Fibroblast of lung (primary cell): ENCODE data around the gene ATAT1. TPM values are rescaled to one million over a fixed set of nuclear protein-coding genes. Genes with fewer than 3 reads are reported as not detected.
"Not testable (repeated sequence)": the region's sequence is repeated elsewhere in the genome, so short reads cannot be mapped to it uniquely, and the experiment has no call there.

Source experiments
- DNase-seq, 2 donors: peaks; one replicate each; pipeline versions ENCODE4 v3.0.0 to v3.0.0-alpha.2; 2010; ENCODE audit warnings: low read depth in 2 of 2
- H2AFZ ChIP-seq: 2 replicates; pipeline ENCODE4 v1.5.1; 2012; ENCODE audit warnings: low read length, control low read depth, inconsistent platforms
- H3K27ac ChIP-seq: 2 replicates; pipeline ENCODE4 v1.5.1; 2011; ENCODE audit warnings: low read length, control low read depth; ENCODE audit not compliant: insufficient read depth
- H3K27me3 ChIP-seq: 2 replicates; pipeline ENCODE4 v1.5.1; 2011; ENCODE audit warnings: mild to moderate bottlenecking, low read length; ENCODE audit not compliant: control insufficient read depth, insufficient read depth
- H3K36me3 ChIP-seq: 2 replicates; pipeline ENCODE4 v1.5.1; 2011; ENCODE audit warnings: low read length; ENCODE audit not compliant: control insufficient read depth, insufficient read depth
- H3K4me1 ChIP-seq: 2 replicates; pipeline ENCODE4 v1.5.1; 2011; ENCODE audit warnings: low read length; ENCODE audit not compliant: control insufficient read depth, insufficient read depth; ENCODE audit errors: extremely low read depth
- H3K4me2 ChIP-seq: 2 replicates; pipeline ENCODE4 v1.5.1; 2011; ENCODE audit warnings: low read length, control low read depth; ENCODE audit not compliant: insufficient read depth; ENCODE audit errors: extremely low read depth
- H3K4me3 ChIP-seq, 4 experiments: fragments of 200-600 bp in 1 of 4; sonication (generic) in 1 of 4; replicated peaks in 1 of 4; 2 replicates each; pipeline ENCODE4 v1.5.1; 2011 to 2016; ENCODE audit warnings: low read length in 4 of 4, low read depth in 3 of 4, mild to moderate bottlenecking in 3 of 4, control low read depth in 2 of 4, inconsistent platforms in 1 of 4, mixed read lengths in 1 of 4; ENCODE audit not compliant: insufficient read depth in 1 of 4; ENCODE audit errors: control extremely low read depth in 1 of 4
- H3K79me2 ChIP-seq: 2 replicates; pipeline ENCODE4 v1.5.1; 2012; ENCODE audit warnings: mild to moderate bottlenecking, low read length, inconsistent platforms; ENCODE audit not compliant: control insufficient read depth, insufficient read depth
- H3K9ac ChIP-seq: 2 replicates; pipeline ENCODE4 v1.5.1; 2011; ENCODE audit warnings: mild to moderate bottlenecking, low read length, control low read depth; ENCODE audit not compliant: insufficient read depth
- H3K9me3 ChIP-seq: 2 replicates; pipeline ENCODE4 v1.5.1; 2012; ENCODE audit warnings: low read depth, low read length; ENCODE audit not compliant: control insufficient read depth, insufficient read depth
- H4K20me1 ChIP-seq: 2 replicates; pipeline ENCODE4 v1.5.1; 2011; ENCODE audit warnings: low read length; ENCODE audit not compliant: control insufficient read depth, insufficient read depth; ENCODE audit errors: extremely low read depth
- CTCF ChIP-seq, 2 donors: IDR thresholded peaks in 1 of 2; conservative IDR thresholded peaks in 1 of 2; 1 replicate in 1 of 2; 2 replicates in 1 of 2; pipeline ENCODE4 v1.5.1; 2011 to 2012; ENCODE audit warnings: low read length in 2 of 2, control low read depth in 1 of 2, inconsistent platforms in 1 of 2, low read depth in 1 of 2, mild to moderate bottlenecking in 1 of 2
- EZH2 ChIP-seq: IDR thresholded peaks from 2 replicates; pipeline ENCODE4 v1.5.1; 2012; ENCODE audit warnings: low read length, control low read depth, mild to moderate bottlenecking; ENCODE audit errors: missing control alignments
- polyA plus RNA-seq, 2 donors: library from polyadenylated mRNA; depleted of rRNA in 1 of 2; stranded (reverse) in 1 of 2; unstranded in 1 of 2; fragments of >200 nt; gene quantifications; 2 replicates each; pipeline ENCODE4 v1.2.1, GENCODE V29; 2011 to 2012; ENCODE audit warnings: missing spikeins in 1 of 2
- total RNA-seq: library from RNA; depleted of rRNA; stranded (reverse); fragments of >200 nt; gene quantifications from 2 replicates; pipeline ENCODE4 v1.2.1, GENCODE V29; 2014

Gene ATAT1
- total and polyA plus RNA-seq, 2 donors (not counting 1 experiment from before 2014, with no cell fraction given): 5.1 to 6.8 TPM

- Histone ChIP-seq H4K20me1 (no peaks in the 10 kb centered on the region), H3K4me3 (no peak overlapping the region), H3K36me3 (peaks cover 20% of the 10 kb centered on the region), H3K4me2 (no peak overlapping the region), H3K9ac (no peak overlapping the region), H3K27ac (no peak overlapping the region), H3K4me1 (no peaks in the 10 kb centered on the region), H3K79me2 (no peaks in the 10 kb centered on the region), H3K9me3 (no peaks in the 10 kb centered on the region), H3K27me3 (no peaks in the 10 kb centered on the region), H2AFZ (no peak overlapping the region)
- DNase-seq: no peak
- TF ChIP-seq CTCF (conservative IDR thresholded peaks at IDR 0.05 in 1 of 2, IDR thresholded peaks at IDR 0.05 in 1 of 2; ENCODE audit: low read depth in 1 of 2, low read length in 2 of 2): no peak
- TF ChIP-seq EZH2: no peak
Observed at GRCh38 chr6:30664994-30665767, 38.5 kb downstream of the ATAT1 start.

- H3K27me3 ChIP-seq, H3K4me3 ChIP-seq, H3K9me3 ChIP-seq, H3K4me1 ChIP-seq, H3K4me2 ChIP-seq, H3K27ac ChIP-seq, H3K79me2 ChIP-seq, H4K20me1 ChIP-seq, H3K9ac ChIP-seq, H2AFZ ChIP-seq: not testable (repeated sequence)
- peak in 1 of 2 donors; percentile 41 for DNase-seq
- H3K36me3 ChIP-seq: peaks cover 26% of the 10 kb centered on the region
Observed at GRCh38 chr6:30666300-30666699, 39.6 kb downstream of the ATAT1 start.

DNA sequence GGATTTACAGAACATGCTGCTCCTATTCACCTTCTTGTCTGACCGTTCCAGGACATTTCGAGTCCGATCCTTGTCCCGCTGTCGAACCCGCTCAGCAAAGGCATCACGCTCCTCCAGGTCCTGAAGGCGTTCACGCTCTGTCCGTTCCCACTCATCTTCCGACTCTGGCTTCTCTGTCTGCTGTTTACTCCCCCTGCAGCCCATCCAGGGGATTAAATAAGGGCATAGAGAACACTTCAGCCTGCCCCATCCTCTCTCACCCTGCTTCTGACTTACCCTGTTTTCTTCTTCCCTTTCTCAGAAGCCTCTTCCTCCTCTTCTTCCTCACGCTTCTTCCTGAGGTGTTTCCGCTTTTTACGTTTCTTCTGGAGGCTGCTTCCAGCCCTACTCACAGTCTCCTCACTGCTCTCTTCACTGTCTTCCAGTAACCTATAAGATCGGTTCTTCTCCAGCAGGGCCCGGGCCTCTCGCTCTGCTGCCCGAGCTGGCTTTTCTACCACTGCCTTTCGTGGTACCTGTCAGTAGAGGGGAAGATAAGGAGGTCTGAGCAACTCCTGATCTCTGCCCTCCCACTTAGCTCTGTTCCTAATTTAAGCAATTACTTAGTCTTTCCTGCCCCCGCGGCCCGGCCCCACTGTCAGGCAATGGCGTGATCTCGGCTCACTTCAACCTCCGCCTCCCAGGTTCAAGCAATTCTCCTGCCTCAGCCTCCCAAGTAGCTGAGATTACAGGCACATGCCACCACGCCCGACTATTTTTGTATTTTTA, 44.3 kb downstream of the ATAT1 start:
- Histone ChIP-seq H3K79me2 (peaks cover 23% of the 10 kb centered on the region), H3K9me3 (no peaks in the 10 kb centered on the region), H3K36me3 (peaks cover 12% of the 10 kb centered on the region), H4K20me1 (no peaks in the 10 kb centered on the region), H3K4me3 (no peak overlapping the region), H3K27me3 (no peaks in the 10 kb centered on the region), H3K27ac (no peak overlapping the region), H2AFZ (no peak overlapping the region), H3K4me1 (peaks cover 6% of the 10 kb centered on the region), H3K4me2 (no peak overlapping the region), H3K9ac (no peak overlapping the region)
- DNase-seq: no peak
- no peak for TF ChIP-seq CTCF (conservative IDR thresholded peaks at IDR 0.05 in 1 of 2, IDR thresholded peaks at IDR 0.05 in 1 of 2; ENCODE audit: low read depth in 1 of 2, low read length in 2 of 2)
- TF ChIP-seq EZH2: no peak
